ENCODE results near the gene LIPC.

LIPC gene

DNA sequence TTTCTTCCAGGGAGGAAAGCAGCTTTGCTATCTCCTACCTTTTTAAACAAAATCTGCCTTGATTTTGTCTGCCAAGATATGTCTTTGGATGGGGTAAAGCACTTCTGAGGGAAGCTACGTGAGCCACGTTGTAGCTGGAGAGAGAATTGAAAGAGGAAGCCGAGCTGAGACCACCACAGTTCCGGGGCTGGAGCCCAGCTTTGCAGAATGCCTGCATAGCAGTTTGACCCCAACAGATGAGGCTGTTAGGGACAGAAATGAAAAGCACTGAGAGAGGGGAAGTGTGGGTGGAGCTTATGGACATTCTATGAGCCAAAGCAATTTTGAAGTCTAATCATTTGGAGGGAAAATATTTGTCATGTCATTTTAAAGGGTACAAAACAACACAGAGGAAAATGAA lies 45.4 kb downstream of the LIPC start:
- DNase-seq: no peak

DNA sequence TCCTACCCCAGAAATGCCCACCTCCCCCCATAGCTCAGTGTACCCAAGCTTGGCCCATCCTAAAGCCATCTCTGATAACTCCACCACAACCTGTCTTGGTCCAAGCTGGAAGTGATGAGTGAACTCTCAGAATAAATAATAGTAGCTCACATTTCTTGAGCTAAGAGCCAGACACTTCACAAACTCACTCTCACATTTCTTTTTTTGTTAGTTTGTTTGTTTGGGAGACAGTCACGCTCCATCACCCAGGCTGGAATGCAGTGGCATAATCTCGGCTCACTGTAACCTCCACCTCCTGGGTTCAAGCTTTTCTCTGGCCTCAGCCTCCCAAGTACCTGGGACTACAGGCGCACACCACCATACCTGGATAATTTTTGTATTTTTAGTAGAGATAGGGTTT lies 46.2 kb downstream of the LIPC start:
- DNase-seq: no peak

DNA sequence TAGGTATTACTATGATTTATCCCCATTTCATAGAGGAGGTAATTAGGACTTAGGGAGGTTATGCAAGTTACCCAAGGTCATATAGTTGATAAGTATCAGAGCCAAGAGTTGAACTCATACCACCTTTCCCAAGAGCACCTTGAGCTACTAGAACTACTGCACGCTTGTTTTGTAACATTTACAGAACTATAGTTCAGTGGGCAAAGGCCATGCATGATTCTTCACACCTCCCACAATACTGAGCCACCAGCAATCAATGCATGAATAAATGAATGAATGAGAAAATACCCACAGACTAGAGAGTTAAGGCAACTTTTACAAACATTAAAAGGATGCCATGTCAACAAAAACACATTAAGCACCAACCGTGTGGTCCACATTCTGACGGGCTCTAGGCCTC lies 46.8 kb downstream of the LIPC start:
- DNase-seq: no peak

DNA sequence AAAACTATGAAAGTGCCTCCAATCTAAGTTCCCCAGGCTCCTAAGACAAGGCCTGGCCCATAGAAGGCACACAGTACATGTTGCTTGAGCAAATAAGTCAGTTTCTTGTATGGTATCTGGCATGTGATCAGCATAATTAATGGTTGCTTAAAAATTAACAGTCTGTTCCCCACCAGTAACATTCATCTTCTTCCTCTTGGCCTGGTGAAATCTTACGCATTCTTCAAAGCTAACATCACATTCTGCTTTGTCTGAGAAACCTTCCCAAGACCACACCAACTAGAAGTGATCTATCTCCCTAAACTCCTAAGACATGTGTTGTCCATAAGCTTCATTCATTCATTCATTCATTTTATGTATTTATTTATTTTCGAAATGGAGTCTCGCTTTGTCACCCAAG lies 48.1 kb downstream of the LIPC start:
- DNase-seq: no peak

DNA sequence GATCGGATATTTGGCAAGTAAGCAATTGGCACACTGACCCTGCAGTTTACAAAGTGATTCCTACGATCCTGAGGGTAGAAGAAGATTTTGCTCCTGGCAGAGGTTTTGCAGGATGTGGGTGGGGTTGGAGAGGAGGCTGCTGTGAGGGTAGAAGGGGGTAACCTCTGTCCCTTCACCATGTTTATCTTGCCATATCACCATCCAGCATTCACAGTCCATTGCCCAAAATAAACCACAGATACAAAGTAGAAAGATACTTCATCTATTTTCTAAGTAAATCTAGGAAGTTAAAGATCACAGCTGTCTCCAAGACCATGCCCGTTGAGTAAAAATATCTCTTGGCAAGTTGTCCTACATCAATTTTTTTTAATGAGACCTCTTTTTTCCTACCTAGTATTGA lies 51.6 kb downstream of the LIPC start:
- DNase-seq: no peak

DNA sequence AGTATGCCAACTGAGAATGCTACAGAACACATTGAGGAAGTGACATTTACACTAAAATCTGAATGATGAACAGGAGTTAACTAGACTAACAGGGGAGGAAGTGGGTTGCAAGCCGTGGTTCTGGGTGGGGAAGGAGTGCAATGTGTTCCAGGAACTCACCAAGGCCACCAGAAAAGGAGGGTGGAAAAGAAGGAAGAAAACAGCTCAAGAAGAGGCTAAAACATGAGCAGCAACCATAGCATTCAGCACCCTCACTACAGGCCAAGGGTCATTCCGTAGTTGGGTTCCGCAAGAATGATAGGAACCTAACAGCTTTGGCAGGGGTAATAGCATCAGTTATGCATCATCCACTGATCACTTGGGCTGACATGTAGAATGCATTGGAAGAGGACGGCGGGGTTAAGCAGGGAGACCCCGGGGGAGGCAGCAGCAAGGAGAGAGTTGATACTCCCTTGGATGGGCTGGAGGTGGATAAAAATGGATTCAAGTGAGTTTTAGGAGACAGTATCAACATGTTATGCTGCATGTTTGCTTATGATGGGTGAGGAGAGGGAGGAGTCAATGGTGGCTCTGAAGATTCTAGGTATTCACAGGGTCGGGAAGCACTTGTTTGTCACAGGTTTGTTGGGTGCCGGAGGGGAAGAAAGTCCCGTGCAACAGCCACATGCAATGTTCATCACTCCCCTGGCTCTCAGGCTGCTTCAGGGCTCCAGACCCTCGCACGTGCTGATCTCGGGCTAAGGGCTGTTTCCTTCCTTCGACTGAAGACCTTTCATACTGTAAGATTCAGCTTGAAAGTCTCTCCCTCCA lies 53.2 kb downstream of the LIPC start:
- DNase-seq: peak; percentile 50

DNA sequence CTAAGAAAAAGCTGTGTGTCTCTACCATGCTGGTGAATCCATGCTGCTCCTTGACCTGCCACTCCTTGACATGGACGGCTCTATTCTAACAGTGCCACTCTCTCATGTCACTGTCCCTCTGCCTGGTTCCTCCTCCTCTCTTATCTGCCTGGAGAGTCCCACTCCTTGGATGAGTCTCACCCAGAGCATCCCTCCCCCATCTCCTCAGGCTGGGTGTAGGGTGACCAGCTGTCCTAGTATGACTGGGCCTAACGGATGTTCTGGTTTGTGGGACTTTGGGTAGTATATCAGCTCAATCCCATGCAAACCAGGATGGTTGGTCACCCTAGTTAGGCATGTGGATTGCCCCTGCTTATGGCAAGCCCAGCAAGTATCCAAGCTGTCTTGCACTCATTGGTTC lies 54.3 kb downstream of the LIPC start:
- DNase-seq: no peak

DNA sequence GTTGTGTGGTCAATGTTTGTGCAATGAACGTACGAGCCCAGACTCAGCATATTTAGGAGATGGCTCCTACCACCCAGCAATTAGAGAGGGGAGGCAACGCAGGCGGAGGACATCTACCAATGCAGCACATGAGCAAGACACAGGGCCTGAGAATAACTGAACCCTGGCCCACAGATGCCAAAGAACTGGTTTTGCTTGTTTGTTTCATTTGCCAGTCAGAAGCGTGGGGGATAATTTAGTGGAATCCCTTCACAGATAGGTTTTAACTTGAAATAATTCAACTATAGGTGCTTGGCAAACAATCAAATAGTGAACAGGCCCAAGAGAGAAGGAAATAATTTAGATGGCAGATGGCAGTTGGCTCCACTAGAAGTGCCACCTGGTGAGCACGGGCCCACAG lies 54.8 kb downstream of the LIPC start:
- no peak for DNase-seq

DNA sequence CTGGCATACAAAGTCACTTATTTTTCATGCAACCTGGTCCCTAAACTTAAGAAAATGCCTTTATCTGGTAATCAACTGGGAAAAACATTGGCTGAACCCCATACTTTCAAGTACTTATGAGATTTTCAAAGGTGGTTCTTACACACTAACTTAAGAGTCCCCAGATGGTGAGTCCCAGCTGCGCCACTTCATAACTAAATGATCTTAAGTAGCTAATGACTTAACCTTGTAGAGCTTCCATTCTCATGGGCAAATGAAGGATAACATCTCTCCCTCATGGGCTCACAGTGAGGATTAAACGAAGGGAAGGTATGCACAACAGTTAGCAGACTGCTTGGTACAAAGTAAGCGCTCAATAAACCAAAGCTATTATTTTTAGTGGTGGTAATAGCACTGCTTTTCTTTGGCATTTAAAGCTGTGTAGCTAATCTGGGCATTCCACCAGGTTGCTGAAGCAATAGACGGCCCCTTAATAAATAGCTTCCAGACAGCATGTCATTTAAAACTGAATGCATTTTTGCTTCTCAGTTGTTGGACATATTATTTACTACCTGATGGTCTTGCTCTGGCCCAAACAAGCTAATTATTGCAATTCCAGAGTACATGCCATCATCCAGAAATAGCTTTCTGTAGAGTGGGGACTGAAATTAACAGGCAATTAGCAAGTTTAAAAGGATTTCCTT lies 55.4 kb downstream of the LIPC start:
- DNase-seq: no peak

DNA sequence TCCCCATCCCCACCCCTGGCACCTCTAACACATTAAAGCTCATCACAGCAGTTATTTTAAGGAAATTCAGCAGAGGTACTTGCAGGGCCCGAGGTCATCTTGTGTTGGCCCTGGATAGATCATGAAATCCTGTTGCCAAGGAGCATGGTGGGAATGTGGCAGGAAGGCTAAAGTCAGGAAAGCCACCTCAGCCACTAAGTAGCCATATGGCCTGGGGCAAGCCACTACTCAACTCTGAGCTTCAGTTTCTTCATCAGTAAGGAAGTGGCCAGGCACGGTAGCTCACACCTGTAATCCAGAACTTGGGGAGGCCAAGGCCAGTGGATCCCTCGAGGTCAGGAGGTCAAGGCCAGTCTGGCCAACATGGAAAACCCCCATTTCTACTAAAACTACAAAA lies 55.9 kb downstream of the LIPC start:
- DNase-seq: no peak

DNA sequence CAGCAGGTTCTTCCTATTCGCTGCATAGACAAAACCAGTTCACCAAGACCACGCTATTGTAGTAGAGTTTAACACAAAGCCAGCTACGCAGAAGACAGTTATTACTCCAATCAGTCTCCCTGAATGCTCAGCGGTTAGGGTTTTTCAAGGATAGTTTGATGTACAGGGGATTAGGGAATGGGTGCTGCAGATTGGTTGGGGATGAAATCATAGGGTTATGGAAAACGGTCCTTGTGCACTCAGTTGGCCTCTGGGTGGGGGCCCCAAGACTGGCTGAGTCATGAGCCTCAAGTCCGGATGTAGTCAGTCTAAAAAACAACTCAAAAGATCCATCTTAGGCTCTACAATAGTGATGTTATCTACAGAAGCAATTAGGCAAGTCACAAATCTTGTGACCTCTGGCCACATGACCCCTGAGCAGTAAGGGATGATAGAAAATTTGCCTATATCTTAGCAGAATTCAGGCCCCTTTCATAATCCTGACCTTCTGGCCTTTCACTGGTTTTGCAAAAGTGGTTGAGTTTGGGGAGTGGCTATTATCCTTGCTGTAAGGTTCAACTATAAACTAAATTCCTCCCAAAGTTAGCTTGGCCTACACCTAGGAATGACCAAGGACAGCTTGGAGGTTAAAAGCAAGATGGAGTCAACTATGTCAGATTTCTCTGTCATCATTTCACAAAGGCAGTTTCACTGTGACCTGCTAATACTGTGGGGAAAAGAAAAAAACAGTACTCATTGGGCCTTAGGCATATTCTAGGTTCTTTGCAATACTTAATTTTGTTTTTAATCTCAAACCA lies 57.7 kb downstream of the LIPC start:
- no peak for DNase-seq

DNA sequence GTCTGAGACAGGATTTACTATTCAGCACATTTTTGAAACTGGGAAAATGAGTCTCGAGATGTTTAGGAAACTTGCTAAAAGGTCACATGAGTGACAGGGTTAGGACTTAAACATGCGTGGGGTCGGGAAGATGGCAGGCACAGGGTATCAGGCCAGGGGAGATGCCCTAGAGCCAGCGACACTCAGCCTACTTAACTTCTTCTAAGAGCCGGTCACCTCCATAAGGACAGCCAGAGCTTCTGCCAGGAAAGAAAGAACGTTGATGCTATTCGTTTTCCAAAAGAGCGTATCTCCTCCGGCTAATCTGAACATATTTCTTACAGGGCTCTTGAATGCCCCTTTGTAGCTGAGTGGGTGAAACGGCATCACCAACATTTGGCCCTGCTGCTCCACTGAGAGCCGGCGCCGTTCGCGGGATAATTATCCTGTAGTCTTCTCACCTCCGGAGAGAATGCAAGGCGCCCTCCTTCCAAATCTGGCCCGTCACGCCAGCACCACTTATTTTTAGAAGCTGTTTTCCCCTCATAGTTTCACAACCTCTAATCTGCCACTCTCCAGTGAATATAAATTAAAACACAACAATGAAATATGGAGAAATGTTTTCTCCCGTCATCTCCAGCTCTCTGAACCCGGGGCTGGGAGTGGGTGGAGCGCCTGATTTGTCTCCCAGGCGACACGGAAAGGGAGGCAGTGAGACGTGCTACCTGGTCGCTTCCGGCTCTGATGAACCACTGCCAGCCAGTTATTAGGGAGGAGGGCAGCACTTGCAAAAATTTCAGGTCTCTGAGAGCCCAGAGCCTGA lies 58.5 kb downstream of the LIPC start:
- no peak for DNase-seq

DNA sequence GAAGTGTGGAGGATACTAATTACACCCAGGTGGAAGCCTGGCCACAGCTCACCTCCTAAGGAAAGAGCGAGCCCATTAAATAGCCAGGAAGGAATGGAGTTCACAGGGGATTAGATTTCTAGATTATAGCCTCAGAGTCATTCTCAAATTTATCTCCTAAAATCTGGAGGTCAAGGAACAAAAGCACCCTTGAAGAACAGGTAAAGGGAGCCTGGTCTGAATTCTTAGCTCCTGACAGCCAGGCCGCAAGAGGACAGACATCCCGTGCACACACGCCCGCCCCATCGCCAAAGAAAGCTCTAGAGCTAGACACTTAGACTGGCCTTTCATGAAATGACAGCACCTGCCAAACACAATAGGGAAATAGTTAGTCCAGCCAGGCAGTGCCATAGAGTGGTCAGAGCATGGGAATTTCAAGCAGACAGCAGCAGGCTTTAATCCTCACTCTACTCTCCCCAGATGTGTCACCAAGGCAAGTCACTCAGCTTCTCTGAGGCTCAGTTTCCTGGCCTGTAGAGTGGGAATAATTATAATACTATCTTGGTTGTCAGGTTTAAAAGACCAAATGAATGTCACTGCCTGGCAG lies 59.2 kb downstream of the LIPC start:
- DNase-seq: no peak

DNA sequence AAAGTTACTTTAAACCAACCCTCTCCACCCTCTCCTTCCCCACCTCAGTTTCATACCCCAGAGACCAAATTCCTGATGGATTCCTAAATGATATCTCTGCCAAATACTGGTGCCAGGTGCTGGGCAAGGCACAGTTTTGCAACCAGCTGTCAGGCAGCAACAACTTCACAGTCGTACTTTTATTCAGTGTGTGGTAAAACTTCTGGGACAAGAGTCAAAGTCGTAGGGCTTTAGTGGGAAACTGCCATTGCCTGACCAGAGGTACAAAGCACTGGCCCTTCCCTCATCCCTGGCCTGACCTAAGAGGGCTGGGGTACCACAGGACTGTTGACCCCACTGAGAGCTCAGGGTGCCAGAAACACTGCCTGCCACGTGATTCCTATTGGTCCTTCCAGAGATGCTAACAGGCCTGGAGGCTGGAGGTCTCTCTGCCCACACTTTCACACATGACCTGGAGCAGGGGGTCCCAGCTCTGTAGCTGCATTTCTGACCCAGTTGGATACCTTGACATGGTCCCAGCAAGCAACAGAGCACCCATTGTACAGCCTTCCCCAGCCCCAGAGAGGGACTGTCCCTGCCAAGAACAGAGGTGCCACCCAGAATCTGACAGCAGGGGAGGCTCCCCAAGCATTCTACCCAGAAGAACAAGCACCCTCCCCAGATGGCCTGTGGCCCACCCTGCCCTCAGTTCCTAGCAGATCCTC lies 59.9 kb downstream of the LIPC start:
- DNase-seq: no peak

DNA sequence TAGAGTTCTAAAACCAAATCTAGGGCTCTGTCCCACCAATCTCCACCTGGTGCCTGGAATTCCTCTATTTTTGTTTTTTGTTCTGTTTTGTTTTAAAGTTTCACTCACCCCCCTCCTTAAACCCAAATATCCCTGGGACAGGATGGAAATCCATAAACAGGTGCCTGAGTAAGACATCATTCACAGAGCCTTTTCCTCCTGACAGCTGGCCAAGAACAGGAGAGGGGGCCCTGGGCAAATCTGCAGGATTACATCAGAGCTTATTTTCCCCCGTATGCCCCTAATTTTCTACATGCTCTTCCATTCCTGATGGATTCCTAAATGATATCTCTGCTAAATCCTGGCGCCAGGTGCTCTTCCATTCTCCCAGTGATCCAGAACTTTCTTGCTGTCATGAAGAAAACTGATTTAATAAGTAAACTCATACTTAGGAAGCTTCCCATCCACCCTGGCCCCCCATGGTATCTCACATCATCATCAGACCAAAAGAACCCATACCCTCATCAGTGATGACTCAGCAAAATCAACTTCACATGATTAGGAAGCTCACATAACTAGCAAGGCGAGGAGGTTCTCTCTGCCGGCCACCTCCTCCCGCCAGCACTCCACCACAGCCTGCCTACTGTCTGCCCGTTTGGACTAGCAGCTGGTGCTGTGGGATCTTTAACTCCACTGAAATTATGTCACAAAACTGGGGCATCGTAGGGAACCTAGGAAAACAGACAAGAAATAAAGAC lies 61.0 kb downstream of the LIPC start:
- DNase-seq: no peak

DNA sequence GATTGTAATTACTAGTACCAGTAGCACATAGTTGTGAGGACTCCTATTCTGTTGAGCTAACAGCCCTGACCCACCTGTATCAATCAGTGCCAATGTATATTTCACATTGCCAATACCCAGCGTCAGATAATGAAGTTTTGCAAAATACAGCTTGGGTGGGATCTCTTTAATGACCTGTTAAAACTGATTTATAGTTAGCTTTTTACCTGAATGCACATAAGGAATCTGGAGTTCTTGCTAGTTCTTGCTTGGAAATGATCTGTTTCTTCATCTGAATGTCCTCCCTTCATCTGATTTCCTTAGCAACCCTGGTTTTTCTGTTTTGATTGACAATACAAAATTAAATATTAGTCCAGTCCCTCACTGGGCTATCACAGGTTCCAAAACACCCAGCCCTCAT lies 62.8 kb downstream of the LIPC start:
- no peak for DNase-seq

DNA sequence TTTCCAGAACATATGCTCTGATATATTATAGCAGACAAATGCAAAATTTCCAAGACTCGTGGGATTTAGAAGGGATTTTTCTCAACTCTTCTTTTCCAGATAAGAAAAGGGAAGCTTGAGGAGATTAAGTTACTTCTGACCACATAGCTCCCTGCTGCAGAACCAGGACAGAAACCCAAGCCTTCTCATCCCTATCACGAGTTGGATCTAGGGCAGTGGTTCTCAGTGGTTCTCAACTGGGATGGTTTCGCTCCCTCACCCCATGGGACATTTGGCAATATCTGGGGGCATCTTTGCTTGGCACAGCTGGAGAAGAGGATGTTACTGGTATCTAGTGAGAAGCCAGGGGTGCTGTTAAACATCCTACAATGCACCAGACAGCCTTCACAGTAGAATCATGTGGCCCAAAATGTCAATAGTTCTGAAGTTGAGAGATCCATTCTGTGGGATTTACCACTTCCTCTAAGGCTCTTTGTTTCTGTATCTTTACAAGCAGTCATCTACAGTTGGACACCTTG lies 64.2 kb downstream of the LIPC start:
- no peak for DNase-seq

DNA sequence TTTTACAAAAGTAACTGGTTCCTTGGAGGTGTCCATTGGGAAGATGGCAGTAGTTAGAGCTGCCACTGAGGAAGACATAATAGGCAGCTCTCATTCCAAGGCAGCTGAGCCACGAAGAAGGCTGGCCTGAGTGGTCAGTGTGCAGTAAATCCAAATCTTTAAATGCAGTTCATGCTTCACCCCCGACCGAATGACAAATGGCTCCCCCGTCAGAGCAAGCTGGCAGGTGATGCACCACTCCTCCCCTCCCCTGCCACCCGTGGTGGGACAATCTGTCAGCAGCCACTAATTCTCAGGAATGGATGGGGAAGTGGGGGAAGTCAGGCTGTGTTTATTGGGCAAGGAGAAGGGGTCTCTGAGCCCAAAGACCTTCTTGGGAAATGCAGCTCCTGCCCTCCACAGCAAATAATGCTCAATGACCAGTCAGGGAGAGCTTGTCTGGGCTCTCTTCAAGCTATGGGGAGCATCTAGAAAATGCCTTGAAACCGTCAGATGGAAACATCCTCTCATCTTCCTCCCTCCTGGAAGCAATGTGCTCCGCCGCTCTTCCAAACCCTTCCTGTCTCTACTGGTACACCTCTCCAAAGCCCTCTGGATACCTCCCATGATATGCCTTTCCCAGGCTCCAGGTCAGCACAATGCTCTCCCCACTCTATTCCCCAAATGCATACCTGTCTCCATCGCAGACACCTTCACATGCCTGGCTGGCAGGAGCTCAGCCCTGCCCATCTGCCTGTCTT lies 65.4 kb downstream of the LIPC start:
- no peak for DNase-seq

DNA sequence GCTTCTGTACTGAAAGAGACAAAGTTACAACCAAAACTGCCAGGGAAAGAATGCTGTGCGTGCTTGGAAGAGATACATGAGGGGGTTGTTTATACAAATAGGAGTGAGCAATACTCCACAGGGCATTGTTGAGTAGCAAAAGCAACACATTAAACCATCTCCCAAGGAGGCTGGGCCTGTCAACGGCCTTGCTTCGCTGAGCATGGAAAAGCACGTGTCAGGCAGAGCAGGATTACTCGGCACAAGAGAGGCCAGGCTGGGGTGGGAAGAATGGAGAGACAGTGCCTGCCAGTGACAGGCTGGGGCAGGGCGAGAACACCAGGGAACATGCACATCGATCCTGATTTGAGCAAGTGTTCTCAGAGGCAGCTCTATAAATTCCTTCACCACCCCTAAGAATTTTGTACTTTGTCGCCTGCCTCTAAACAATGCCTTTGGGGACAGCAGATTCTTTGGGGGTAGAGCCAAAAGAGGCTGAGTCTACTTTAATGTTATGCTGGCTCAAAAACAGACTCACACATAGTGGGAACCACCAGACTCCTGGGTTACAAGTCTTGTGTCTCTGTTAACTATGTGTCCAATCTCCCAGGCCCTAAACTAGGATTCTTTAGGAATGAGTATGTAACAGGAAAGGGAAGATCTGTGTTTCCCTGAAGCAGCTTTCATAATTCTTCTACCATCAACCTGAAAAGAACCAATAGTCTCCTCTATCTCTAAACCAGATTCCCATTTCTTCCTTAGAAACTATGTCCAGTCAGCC lies 67.2 kb downstream of the LIPC start:
- DNase-seq: no peak

DNA sequence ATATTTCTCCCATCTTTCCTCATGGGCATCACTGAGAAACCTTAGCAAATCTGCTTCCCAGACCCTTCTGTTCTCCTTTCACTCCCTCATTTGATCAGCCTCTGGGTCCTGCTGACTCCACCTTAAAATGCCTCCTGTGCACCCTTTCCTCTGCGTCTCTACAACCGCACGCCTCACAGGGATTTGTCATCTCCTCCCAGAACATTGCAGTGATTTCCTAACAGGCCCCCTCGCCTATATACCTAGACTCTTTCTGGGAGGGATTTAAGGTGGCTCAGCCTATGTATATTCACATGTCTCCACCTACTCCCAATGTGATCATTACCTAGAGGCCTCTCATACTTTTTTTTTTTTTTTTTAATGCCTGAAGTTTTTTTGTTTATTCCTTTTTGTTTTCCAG lies 69.2 kb downstream of the LIPC start:
- DNase-seq: no peak

Data from CD4-positive, alpha-beta T cell treated with Interleukin-21 for 1 hour (primary cell).